GM18909 (cell line): Measurements from ENCODE around the gene DCLK2.
"Not testable (repeated sequence)": the region's sequence is repeated elsewhere in the genome, so short reads cannot be mapped to it uniquely, and the experiment has no call there.

Experiments used
- ATAC-seq: cut with Tn5 transposase; IDR thresholded peaks from one replicate; pipeline ENCODE4 v1.9.1; 2021; ENCODE audit warnings: mild to moderate bottlenecking; ENCODE audit not compliant: unreplicated experiment, poor library complexity

Gene DCLK2

DNA sequence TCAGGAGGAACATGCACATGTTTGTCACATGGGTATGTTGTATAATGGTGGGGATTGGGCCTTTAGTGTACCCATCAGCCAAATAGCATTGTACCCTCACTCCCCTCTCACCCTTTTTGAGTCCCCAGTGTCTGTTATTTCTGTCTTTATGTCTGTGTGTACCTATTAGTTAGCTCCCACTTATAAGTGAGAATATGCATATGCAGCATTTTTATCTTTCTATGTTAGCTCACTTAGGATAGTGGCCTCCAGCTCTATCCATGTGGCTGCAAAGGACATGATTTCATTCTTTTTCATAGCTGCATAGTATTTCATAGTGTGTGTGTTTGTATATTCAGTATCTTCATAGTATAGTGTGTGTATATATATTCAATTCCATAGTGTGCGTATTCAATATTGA, 64.6 kb downstream of the DCLK2 start:
- no peak for ATAC-seq

DNA sequence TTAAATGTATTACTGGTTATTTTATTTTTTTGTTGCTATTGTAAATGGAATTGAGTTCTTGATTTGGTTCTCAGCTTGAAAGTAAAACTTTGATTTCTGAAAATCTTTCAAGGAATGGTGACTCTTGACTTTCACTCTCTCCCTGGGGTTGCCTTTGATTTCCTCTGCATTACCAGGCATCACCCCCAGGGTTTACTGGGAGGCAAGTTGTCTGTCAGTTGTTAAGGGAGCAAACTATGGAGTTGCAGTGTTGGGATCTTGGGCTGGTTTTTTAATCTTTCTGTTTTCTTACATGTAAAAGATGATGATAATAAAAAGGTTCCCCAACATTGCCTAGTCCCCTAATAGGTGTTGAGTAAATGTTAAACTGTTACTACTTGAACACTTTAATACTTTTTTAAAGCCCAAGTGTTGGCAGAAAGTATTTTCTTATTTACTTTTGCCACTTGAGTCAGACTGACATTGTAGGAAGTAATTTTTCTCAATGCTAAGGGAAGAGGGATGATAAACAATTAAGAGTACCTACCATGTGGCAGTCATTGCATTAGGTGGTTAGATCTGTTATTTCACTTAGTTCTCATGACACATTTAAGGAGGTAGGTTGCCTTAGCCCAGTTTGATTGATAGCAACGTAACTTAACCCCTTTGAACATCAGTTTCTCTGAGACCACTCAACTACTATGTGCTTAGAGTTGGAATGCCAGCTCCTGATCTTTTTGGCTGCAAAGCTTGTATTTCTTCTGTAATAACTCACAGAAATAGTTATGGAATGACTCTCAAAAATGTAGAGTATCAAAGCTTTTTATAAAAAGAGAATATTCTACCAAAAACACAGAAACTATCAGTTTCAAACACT, 67.1 kb downstream of the DCLK2 start:
- no peak for ATAC-seq

DNA sequence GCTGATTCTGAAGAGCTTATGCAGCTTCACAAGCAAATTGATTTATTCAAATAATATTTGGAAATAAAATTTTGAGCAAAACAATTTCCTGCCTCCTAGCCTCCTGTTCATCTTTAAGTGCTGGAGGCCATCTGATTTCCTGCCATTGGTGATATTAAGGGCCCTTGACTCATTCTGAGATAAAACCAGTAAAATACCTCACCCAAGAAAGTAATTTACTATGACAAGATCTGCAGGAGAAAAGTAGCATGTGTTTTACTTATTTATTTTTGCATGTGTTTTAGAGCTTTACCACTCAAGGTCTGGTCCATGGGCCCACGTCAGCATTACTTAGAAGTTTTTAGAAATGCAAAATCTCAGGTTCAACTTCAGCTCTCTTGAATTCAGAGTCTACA, 67.7 kb downstream of the DCLK2 start:
- ATAC-seq = no peak

DNA sequence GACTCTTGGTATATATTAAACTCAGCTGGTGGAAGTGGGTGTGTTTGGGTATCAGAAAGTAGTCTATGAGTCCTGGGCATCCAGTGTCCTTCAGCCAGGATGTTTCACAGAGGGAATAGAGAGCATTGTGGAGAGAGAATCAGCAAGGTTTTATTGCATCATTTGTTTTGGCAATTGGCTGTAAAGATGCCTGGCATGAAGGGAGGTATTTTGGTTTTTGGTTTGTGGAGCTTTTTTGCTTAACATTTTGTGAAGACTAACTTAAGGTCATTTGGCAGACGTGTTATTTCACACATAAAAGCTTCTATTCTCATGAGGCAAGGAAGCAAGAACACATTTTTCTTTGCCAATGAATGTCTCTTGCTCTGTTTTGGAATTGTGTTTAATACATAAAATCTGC, 71.1 kb downstream of the DCLK2 start:
- ATAC-seq = no peak

DNA sequence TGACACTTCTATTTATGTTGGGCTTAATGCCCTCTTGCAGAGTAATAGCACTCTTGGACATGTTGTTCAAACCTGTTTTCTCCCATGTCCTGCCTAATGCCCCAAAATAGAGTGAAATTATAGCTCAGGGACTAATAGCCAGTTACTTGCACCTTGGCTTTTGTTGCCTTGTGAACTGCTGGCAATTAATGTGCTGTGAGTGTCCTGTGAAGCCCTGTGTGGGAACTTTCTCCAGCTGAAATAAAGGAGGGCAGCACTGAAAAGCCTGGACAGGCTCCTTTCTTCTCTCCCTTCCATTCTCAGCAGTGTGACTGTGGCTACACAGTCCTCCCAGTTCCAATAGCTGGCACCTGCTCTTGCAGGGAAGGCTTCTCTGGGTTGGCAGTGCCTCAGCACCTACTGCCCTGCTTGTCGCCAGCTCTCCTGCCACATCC, 72.4 kb downstream of the DCLK2 start:
- no peak for ATAC-seq

- ATAC-seq = no peak
These were observed 74.5 kb downstream of the DCLK2 start for GRCh38 chr4:150152766-150153165.

DNA sequence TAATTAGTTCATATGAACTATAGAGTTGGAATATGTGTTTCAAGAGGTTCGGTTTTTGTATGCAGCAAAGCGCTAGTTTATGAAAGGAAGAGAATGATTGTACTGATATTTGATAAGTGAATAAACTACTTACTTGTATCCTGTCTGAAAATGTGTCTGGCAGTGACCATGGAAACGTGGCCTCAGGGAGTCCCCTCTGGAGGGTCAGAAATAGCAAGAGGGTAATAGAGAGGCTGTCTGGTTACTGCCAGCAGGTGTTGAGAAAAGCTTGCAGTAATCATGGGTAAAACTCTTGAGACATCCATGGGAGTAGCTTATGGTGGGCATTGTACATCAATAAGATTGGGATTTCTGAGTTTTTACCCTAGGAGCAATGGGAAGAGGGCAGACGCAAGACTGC, 77.1 kb downstream of the DCLK2 start:
- no peak for ATAC-seq

GRCh38 chr4:150156543-150156942, 78.3 kb downstream of the DCLK2 start:
- no peak for ATAC-seq

GRCh38 chr4:150158041-150158440, 79.8 kb downstream of the DCLK2 start:
- ATAC-seq = no peak

DNA sequence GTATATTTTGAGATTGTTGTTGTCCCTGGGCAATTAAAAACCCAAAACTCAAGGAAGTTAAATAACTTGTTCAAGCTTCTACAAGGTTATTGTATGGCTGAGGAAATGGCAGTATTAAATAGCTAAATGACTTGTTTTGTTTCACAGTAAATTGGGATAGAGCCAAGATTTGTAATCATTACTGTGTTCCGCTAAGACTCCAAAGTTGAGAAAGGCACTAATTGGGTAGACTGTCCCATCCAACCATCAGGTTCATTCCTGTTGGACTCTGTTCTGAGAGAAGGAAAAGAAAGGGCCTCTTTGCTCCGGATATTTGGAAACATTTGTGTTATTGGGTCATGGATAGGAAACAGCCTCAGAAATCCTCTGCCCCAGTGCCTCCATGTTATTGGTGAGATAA, 82.2 kb downstream of the DCLK2 start:
- no peak for ATAC-seq

DNA sequence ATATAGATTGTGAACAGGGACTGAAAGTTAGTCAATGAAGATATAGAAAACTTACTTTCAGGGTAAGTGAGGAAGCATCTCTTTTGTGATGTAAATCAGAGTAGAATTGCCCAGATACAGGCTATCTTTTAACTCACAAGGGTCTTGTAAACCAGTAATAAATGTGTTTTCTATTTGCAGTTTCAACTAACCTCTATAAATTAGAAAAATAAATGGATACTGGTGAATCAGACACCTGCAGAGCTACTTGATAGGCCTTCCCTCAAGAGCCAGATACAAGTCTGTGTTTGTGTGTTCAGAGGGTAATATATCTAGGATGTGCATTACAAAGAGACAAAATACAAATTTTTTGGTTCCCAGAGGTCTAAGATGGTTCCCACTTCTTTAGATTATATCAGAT, 82.9 kb downstream of the DCLK2 start:
- no peak for ATAC-seq

DNA sequence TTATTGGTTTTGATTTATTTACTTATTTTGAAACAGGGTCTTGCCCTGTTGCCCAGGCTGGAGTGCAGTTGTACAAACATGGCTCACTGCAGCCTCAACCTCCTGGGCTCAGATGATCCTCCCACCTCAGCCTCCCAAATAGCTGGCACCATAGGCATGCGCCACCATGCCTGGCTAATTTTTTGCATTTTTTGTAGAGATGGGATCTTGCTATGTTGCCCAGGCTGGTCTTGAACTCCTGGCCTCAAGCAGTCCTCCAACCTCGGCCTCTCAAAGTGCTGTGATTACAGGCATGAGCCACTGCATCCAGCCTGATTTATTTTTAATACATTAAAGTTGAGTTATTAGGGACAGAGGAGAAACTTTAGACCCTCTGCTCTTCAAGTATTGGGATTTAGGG, 83.8 kb downstream of the DCLK2 start:
- not testable (repeated sequence) for ATAC-seq

DNA sequence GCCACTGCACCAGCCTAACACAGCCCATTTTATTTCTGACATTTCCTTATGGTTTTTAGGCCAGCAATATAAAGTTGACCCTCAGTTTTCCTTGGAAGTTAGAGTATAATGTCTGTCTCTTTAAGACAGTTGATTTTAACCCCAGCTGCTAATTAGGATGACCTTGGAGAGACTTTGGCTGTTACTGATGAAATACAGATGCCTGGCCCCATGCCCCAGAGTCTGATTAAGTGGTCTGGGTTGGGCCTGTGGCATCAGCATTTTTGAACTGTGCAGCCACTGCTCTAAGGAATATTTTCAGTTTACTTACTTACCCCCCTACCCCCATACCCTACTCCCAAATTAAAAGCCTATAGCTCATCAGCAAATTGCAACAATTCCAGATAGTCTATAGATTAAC, 85.8 kb downstream of the DCLK2 start:
- ATAC-seq = no peak

DNA sequence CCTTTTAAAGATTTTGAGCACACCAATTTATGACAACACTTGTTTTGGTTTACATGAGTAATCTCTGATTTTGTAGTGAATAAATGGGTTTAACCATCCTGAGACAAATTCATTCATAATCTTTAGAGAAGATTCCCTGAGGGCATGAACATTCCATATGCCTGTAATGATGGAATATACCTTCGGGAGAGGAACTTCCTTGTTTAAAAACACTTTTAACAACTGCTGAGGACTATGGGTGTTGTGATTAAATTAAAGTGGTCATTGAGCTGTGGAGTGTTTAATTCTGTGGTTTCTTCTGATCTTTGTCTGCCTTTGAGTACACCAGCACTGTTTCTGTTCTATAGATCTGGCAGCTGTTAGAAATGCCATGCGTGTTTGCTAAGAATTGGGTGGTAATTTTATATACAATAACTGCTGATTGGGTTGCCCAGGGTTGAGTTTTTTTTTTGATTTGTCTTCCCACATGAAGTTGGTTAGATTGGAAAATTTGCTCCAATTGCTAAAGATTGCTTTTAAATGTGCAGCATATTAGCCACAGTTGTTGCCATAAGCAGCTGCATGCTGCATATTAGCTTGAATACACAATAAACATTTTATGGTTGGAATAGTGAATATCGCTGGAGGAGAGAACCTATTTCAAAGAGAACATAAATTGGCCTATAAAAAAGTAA, 86.8 kb downstream of the DCLK2 start:
- ATAC-seq = no peak

- ATAC-seq = no peak
These were observed 88.8 kb downstream of the DCLK2 start for GRCh38 chr4:150167054-150167453.

DNA sequence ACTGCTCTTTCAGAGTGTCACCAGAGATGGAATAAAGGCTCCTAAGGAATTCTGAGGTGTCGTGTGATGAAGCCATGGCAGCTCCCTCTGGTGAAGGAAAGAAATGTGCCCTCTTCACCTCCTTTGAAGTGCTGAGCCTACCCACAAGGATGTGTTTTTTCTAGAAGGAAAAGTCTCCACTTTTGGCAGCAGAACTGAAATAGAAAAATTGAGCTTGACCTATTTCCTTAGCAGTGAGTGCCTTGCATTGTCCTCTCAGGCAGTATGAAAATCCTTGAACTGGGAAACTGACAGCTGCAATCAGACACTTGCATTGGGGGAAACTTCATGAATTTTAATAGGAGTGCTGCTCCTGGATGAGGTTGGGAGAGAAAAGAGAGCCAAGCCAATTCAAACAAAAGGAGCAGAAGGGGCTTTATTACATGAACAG, 95.2 kb downstream of the DCLK2 start:
- no peak for ATAC-seq

GRCh38 chr4:150173982-150174398, 95.7 kb downstream of the DCLK2 start:
- no peak for ATAC-seq

DNA sequence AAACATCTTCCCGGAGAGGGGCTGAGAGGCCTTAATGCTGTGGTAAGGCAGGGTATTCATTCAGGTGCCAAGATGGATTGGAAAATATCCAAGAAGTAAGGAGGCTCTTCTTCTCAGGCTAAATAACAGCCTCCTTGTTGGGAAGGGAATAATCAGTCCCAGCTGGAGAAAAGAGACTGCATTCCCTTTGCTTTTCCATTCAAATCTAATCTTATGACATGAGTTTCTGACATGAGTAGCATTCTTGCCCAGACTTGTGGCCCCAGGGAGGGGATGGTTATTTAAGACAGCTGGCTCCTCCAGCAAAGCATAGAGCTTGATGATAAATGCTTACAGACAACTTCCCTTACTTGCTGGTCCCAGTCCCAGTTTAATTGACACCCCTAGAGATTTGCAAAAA, 98.3 kb downstream of the DCLK2 start:
- no peak for ATAC-seq

DNA sequence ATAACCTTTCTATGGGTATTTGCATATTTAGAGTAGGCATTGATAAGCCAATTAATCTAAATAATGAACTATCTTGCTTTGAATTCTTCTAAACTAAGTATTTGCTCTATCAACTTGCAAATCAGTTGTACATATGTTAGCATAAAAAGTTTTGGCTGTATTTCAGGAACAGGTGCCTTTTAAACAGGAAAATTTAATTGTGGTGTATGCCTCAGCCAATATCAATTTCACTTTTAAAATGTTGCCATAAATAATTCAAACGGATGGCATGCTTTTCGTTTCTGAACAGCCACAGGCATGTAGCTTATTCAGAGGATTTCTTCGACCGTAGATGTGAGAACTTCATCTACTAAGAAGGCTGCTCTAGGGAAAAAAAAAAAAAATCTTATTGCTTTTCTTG, 99.9 kb downstream of the DCLK2 start:
- no peak for ATAC-seq

DNA sequence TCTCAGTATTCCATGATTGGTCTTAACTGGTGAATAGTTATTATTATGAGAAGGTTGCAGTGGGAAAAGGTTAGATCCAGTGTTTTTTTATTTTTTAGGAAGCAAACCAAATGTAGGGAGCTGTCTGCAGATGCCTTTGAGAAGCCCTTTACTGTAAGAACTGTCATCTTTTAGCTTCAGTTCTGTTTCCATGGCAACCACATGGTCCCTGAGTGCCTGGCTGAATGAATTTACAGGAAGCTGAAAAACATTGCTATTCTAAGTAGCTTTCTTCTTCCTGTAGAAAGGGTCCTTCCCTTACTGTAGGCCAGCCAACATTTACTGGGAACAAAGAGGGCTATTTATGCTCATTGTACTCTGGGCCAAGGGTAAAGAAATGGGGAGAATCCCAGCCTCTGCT, 103.3 kb downstream of the DCLK2 start:
- no peak for ATAC-seq

DNA sequence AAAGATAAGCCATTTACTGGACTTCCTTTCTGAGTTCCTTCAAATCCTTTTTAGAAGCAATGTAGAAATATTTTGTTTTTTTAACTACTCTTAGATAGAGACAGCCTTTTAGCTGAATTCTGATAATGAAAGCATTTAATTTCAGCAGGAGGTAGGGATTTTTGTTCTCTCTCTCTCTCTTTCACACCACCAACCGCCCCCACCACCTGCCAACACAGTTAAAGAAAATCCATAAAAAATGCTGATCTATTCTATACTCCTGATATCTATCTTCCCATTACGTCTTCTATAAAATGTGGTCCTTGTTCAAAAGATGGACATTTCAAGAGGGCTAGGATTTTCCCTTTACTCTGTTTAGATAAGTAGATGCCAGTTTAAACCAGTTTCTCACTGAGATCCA, 104.5 kb downstream of the DCLK2 start:
- ATAC-seq = no peak

GRCh38 chr4:150185033-150185432, 106.8 kb downstream of the DCLK2 start:
- ATAC-seq = not testable (repeated sequence)
